Endothelial cell of umbilical vein (primary cell): Measurements from ENCODE around the gene MPC2. TPM values are rescaled to one million over a fixed set of nuclear protein-coding genes. Genes with fewer than 3 reads are reported as not detected.

Experiments
- BruUV-seq: library from RNA; stranded (reverse); fragments of 400-500 nt; replicated peaks from 2 replicates; lab custom pipeline; 2021; lab: Mats Ljungman, UMichigan
- CTCF ChIA-PET: fragments of 300-600, 350-600 bp; sonication (Branson Sonifier 250); formaldehyde crosslinking; loops from one replicate; lab custom pipeline; 2021; ENCODE audit warnings: antibody characterized with exemption, inconsistent platforms; lab: Charles Lee
- POLR2A ChIA-PET: fragments of 300-600, 350-600 bp; sonication (Branson Sonifier 250); formaldehyde crosslinking; loops from one replicate; lab custom pipeline; 2021; ENCODE audit warnings: antibody characterized with exemption, inconsistent platforms; lab: Charles Lee
- DNase-seq: peaks from one replicate; pipeline ENCODE4 v3.0.0-alpha.2; 2011; ENCODE audit warnings: low read depth, low spot score
- FAIRE-seq: peaks from 2 replicates; lab custom pipeline; 2011; peaks lifted over from hg19 to GRCh38; lab: Jason Lieb, UNC
- H2AFZ ChIP-seq: 2 replicates; pipeline ENCODE4 v1.6.0; 2012; ENCODE audit warnings: low read depth, low read length, control low read depth, inconsistent platforms
- H3K27ac ChIP-seq: 2 replicates; pipeline ENCODE4 v1.5.1; 2011; ENCODE audit warnings: low read depth, mild to moderate bottlenecking, control low read depth, low read length, moderate library complexity; ENCODE audit not compliant: insufficient read depth
- H3K27me3 ChIP-seq, 2 experiments: 2 replicates each; pipeline versions ENCODE4 v1.6.0 to v1.6.1; 2011; ENCODE audit warnings: low read length in 2 of 2, mixed read lengths in 1 of 2; ENCODE audit not compliant: control insufficient read depth in 2 of 2, insufficient read depth in 2 of 2
- H3K36me3 ChIP-seq, 2 experiments: 2 replicates in 1 of 2; 3 replicates in 1 of 2; pipeline ENCODE4 v1.5.1; 2011; ENCODE audit warnings: low read length in 2 of 2, mild to moderate bottlenecking in 1 of 2, moderate library complexity in 1 of 2; ENCODE audit not compliant: control insufficient read depth in 2 of 2, insufficient read depth in 2 of 2; ENCODE audit errors: extremely low read depth in 1 of 2
- H3K4me1 ChIP-seq: 3 replicates; pipeline ENCODE4 v1.5.1; 2011; ENCODE audit warnings: mild to moderate bottlenecking, low read length; ENCODE audit not compliant: control insufficient read depth, insufficient read depth; ENCODE audit errors: extremely low read depth
- H3K4me2 ChIP-seq: 2 replicates; pipeline ENCODE4 v1.6.1; 2011; ENCODE audit warnings: low read length, control low read depth, mixed read lengths; ENCODE audit not compliant: insufficient read depth
- H3K4me3 ChIP-seq, 3 experiments: fragments of 200-600 bp in 1 of 3; sonication (generic), shearing (Covaris generic) in 1 of 3; replicated peaks in 1 of 3; 2 replicates each; pipeline ENCODE4 v1.5.1; 2011 to 2016; ENCODE audit warnings: control low read depth in 3 of 3, low read length in 3 of 3, mild to moderate bottlenecking in 2 of 3, inconsistent platforms in 1 of 3, low read depth in 1 of 3, moderate library complexity in 1 of 3; ENCODE audit not compliant: insufficient read depth in 1 of 3
- H3K79me2 ChIP-seq: 2 replicates; pipeline ENCODE4 v1.6.0; 2012; ENCODE audit warnings: low read length, inconsistent platforms; ENCODE audit not compliant: control insufficient read depth, insufficient read depth
- H3K9ac ChIP-seq: replicated peaks from 2 replicates; pipeline ENCODE3; 2011; ENCODE audit warnings: low read length, control low read depth; ENCODE audit not compliant: insufficient read depth; ENCODE audit errors: extremely low read depth
- H3K9me1 ChIP-seq: replicated peaks from 3 replicates; pipeline ENCODE4 v1.6.0; 2011; ENCODE audit warnings: mild to moderate bottlenecking, low read length; ENCODE audit not compliant: control insufficient read depth, insufficient read depth; ENCODE audit errors: extremely low read depth
- H3K9me3 ChIP-seq: replicated peaks from 2 replicates; pipeline ENCODE4 v1.5.1; 2012; ENCODE audit warnings: low read length, inconsistent platforms; ENCODE audit not compliant: control insufficient read depth, insufficient read depth
- H4K20me1 ChIP-seq: replicated peaks from 2 replicates; pipeline ENCODE3; 2011; ENCODE audit warnings: mild to moderate bottlenecking, low read length; ENCODE audit not compliant: control insufficient read depth, insufficient read depth; ENCODE audit errors: extremely low read depth
- FOS ChIP-seq: IDR thresholded peaks from 2 replicates; pipeline ENCODE4 v1.6.1; 2011; ENCODE audit warnings: mild to moderate bottlenecking, low read length, moderate library complexity, borderline replicate concordance; ENCODE audit not compliant: insufficient read depth
- JUN ChIP-seq: IDR thresholded peaks from 2 replicates; pipeline ENCODE4 v1.6.1; 2011; ENCODE audit warnings: borderline replicate concordance, low read depth; ENCODE audit not compliant: insufficient read length, insufficient read depth
- MYC ChIP-seq: IDR thresholded peaks from one replicate; pipeline ENCODE4 v1.6.1; 2011; ENCODE audit warnings: mild to moderate bottlenecking, low read depth, low read length
- dilution Hi-C: fragments of 300-500 bp; cut with MboI; formaldehyde crosslinking; loops from one replicate; pipeline ENCODE4 v1.15.0; 2019; ENCODE audit warnings: low sequenced_read_pairs; ENCODE audit not compliant: extremely low pct_ligation_motif_present
- intact Hi-C: fragments of 100-400 bp; cut with micrococcal nuclease; formaldehyde crosslinking; loops from one replicate; pipeline ENCODE4 v1.10.0; 2022
- polyA plus RNA-seq, 4 experiments: library from polyadenylated mRNA; depleted of rRNA in 3 of 4; stranded (reverse) in 3 of 4; unstranded in 1 of 4; fragments of >200 nt; gene quantifications; 2 replicates each; pipeline versions ENCODE4 v1.2.1 to v1.2.3, GENCODE V29; 2011 to 2012; ENCODE audit warnings: missing spikeins in 1 of 4
- total RNA-seq: library from RNA; stranded (reverse); gene quantifications from 2 replicates; pipeline ENCODE4 v1.2.3, GENCODE V29; 2021

Gene MPC2
- total and polyA plus RNA-seq, 2 donors (not counting 3 experiments of a cell fraction or from before 2014, with no cell fraction given) = 14.9 to 35.8 TPM

GRCh38 chr1:167922611-167923074, 14.2 kb downstream of the MPC2 start:
- Histone ChIP-seq H2AFZ (no peak overlapping the region), H3K9ac (no peak overlapping the region), H3K4me3 (no peak overlapping the region), H4K20me1 (no peaks in the 10 kb centered on the region), H3K9me3 (no peaks in the 10 kb centered on the region), H3K4me1 (peaks cover 5% of the 10 kb centered on the region), H3K27me3 (no peaks in the 10 kb centered on the region), H3K27ac (no peak overlapping the region), H3K4me2 (no peak overlapping the region), H3K9me1 (no peaks in the 10 kb centered on the region), H3K36me3 (no peaks in the 10 kb centered on the region), H3K79me2 (no peaks in the 10 kb centered on the region)
- POLR2A ChIA-PET = no interaction called here
- BruUV-seq = no TSS peak
- intact Hi-C loops (no loop called here), dilution Hi-C loops (no loop called here)
- CTCF ChIA-PET = no interaction called here
- DNase-seq (no peak), FAIRE-seq (no peak)
- TF ChIP-seq MYC (no peak), FOS (peak; percentile 6)

- Histone ChIP-seq H3K27me3 (no peaks in the 10 kb centered on the region), H3K4me2 (no peak overlapping the region), H3K36me3 (no peaks in the 10 kb centered on the region), H3K9me3 (no peaks in the 10 kb centered on the region), H3K4me1 (peaks cover 5% of the 10 kb centered on the region), H3K9ac (no peak overlapping the region), H3K79me2 (no peaks in the 10 kb centered on the region), H4K20me1 (no peaks in the 10 kb centered on the region), H3K9me1 (no peaks in the 10 kb centered on the region), H3K27ac (no peak overlapping the region), H3K4me3 (no peak overlapping the region), H2AFZ (no peak overlapping the region)
- no peak for DNase-seq
- POLR2A ChIA-PET = no interaction called here
- no TSS peak for BruUV-seq
- no peak for TF ChIP-seq MYC
- no peak for TF ChIP-seq JUN
- intact Hi-C loops = no loop called here
- no peak for FAIRE-seq
- dilution Hi-C loops = no loop called here
- CTCF ChIA-PET = interaction anchor here (1.2 to 1.3 kb wide), 2 partner anchors 8 to 160 kb away, joined by 3 to 4 read pairs; no protein-coding TSS in a partner anchor
Observed at GRCh38 chr1:167922023-167922422, 14.8 kb downstream of the MPC2 start.
